HG02970 (cell line): ENCODE data around the gene GPR55.

Experiments
- ATAC-seq: cut with Tn5 transposase; IDR thresholded peaks from one replicate; pipeline ENCODE4 v1.9.1; 2021; ENCODE audit warnings: mild to moderate bottlenecking, moderate library complexity, moderate number of reproducible peaks; ENCODE audit not compliant: unreplicated experiment, low FRiP score

Gene GPR55

DNA sequence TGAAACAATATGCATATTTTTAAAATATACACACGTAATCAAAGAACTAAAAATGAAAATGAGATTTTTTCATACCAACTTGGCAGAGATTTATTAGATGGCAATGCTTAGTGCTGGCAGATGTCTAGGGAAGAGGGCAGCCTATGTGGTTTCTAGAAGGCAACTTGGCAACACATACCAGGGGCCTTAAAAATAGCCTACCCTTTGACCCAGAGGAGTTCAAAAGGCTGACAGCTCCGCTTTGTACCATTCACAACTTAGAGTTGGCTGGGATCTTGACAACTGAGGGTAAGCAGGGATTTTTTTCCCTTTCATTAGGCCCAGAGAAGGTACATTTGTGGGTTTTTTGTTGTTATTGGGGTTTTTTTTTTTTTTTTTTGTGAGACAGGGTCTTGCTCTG is 26.4 kb upstream of the GPR55 start:
- no peak for ATAC-seq

DNA sequence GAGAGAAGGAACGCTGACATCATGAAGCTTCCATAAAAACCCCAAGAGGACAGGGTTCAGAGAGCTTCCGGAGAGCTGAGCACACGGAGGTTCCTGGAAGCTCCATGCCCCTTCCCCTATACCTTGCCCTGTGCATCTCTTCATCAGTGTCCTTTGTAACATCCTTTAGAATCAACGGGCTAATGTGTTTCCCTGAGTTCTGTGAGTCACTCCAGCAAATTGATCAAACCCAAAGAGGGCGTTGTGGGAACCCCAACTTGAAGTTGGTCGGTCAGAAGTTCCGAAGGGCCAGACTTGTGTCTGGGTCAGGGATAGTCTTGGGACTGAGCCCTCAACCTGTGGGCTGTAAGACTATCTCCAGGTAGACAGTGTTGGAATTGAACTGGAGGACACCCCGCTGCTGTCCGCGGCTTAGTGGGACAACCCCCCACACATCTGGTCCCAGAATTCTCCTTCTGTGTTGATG is 25.9 kb upstream of the GPR55 start:
- no peak for ATAC-seq

DNA sequence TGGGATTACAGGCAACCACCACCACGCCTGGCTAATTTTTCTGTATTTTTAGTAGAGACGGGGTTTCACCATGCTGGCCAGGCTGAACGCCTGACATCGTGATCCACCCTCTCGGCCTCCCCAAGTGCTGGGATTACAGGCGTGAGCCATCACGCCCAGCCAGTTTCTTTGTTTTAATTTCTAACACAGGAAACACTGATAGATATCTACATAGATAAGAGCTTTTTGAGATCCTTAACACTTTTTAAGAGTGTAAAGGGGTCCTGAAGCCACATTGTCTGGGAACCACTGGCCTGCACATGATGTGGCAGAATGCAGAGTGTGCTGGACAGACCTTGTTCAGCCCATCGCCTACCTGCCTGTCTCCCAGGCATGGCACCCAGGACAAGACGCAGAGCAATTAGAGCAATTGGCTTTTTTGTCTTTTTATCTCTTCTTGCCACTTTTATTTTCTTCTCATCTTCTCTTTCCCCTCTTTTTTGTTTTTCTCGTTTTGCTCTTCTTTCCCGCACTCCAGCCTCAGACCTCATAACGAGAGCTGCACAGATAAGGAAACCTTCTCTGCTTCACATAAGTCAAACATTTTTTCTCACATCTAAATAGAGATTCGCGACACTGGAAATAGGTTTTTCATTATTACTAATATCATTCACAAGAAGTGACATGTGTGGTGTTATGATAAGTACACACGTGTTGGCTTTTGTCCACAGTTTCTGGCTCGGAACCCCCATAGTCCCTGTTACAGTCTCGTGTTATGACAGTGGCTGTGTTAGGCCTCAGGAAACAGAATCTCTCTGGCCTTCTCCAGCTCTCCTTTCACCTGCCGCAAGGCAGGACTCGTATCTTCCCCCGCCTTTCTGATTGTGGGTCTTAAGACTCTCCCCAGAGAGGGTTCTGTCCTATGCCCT is 25.2 kb upstream of the GPR55 start:
- no peak for ATAC-seq

GRCh38 chr2:230947908-230948365 is 22.9 kb upstream of the GPR55 start:
- no peak for ATAC-seq

DNA sequence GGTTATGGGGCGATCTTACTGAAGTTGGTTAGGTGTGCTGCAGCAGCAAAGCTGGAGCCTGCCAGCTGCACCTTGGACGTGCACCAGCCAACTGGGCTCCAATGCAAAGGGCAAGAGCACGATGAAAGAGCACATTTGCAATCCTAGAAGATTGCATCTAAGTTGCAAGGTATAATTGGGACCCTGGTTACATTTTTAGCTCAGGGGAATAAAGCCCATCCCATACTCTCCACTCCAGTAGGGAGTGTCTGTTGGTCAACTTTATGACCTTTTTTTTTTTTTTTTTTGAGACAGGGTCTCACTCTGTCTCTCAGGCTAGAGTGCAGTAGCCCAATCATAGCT is 22.2 kb upstream of the GPR55 start:
- ATAC-seq: no peak

GRCh38 chr2:230946429-230947234 is 21.6 kb upstream of the GPR55 start:
- ATAC-seq: no peak

GRCh38 chr2:230944757-230945372 is 19.8 kb upstream of the GPR55 start:
- ATAC-seq: no peak

DNA sequence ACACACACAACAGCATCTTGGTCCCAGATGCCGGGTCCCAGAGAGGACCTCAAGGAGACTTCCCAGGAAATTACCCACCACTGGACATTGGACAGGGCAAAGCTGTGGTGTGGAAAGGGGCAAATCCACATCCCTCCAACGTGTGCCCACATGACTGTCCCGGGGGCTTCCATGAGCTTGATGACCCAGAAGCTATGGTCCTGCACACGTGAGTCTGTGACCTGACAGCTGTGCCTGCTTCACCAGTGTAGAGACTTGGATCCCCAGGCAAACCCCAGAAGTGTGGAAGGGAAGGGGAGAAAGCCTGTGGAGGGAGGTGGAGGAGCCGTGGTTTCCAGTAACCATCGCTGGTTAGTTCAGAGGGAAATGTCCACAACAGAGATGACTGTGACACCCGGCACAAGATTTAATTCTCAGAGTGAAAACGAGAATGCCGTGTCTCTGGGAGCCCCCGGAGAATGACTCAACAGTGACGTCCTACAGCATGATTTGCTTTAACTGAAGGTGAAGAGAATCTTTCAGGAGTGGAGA is 19.1 kb upstream of the GPR55 start:
- no peak for ATAC-seq

- no peak for ATAC-seq
These were observed 18.2 kb upstream of the GPR55 start for GRCh38 chr2:230942920-230943896.

GRCh38 chr2:230942371-230942770 is 17.3 kb upstream of the GPR55 start:
- ATAC-seq: no peak

DNA sequence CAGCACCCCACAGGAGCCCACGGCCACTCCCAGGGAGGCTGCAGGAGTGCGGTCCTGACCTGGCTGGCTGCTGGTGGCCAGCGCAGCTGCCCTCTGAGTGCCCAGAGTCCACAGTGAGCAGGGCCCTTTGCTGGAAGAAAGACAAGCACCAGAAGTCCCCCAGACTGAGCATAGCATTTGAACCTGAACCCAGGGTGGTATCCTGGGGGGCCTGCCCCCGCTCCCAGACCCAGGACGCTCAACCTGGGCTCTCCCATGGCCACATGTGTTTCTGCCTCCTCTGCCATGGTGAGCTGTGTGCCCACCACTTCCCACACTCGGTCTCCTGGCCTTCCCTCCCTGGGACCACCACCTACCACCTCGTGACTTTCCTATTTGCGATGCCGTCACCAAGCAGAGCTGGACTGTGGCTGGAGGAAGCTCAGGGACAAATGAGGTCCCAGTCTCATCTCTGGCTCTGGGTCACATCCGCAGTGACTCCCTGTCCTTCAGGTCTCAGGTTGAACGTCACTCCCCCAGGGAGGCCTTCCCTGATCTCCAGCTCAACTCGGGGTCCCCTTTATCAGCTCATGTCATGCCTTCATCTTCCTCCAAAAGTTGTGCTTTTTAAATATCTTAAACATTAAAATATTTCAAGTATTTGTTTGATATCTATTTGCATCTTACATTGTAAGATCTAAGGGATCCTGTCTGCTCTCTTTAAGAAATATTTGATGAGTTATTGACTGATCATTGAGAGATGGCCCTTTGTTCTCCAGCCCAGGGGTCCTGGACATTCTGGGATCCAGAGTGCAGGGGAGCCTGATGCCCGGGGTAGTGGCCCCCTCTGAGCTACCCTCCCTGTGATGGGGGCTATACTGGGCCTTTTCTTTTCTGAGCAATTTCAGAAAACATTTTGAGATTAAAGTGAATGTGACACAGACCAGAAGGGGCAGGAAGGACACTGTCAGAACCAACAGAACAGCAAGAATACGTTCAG is 16.4 kb upstream of the GPR55 start:
- no peak for ATAC-seq

DNA sequence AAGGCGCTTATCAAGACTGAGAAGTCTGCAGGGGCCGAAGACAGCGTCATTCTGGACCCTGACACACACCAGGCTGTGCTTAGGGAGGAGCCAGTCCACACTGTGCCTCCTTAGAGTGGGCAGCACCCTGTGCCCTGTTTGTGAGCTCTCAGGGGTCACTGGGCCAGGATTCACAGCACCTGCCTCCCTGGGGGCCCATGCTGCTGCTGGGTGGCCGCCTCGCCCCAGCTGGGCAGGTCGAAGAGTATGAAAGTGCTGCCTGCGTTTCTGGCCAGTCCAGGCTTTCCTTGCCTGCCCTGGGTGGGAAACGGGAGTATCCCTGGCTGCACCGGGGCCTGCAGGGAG is 15.4 kb upstream of the GPR55 start:
- no peak for ATAC-seq

DNA sequence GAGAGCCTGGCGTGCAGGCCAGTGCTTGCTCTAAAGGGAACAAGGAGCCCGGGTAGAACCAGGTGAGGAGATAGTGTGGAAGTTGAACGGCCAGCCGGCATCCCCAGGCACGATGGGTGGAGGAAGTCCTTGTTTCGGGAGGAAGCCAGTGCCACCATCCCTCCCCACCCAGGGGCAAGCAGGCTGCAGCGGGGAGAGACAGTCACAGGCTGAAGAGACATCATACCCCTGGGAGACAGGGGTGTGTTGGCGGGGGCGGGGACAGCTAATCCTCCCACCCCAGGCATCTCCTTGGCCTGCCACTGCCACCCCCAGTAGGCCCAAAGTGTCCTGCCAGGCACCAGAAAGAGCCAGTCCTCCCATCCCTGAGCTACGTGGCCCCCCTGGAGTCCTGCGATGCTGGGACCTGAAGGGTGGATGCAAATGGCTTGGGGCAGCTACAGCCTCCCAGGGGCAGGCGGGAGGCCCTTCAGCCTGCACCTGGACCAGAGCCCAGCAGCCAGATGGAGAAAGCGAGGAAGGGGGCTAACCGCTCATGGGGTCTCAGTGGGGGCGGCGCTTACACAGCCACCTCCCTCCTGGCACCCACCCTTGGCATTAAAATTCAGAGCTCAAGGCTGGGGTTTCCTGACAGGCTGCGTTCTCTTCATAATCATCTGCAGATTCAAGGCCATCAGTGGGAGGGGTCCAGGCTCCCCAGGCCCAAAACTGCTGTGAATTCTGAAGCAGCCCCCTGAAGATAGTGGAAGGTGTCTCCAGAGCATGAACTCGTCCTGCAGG is 14.8 kb upstream of the GPR55 start:
- ATAC-seq: no peak

GRCh38 chr2:230939066-230939591 is 14.1 kb upstream of the GPR55 start:
- no peak for ATAC-seq

DNA sequence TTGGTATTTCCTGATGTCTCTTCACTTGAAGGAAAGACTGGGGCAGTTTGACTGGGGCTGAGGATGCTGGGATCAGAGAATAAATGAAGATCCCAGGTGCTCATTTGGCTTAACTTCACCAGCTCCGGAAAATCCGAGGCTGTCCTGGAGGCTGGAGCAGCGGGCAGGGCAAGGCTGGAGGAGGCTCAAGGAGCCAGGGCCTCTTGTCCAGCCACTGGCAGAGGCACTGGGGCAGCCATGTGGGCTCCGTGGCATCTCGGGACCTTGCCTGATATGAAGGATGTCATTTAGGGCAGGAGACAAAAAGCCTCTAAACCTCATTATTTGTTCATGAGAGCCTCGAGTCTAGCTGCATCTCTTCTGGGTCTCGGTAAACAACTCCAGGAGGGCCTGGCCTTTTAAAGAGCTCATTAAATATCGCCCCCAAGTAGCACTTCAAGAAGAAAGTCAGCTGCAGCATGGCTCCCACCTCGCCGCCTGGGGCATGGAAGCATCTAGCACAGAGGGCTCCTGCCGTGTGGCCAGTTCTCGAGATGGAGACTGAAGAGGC is 13.5 kb upstream of the GPR55 start:
- ATAC-seq: no peak

DNA sequence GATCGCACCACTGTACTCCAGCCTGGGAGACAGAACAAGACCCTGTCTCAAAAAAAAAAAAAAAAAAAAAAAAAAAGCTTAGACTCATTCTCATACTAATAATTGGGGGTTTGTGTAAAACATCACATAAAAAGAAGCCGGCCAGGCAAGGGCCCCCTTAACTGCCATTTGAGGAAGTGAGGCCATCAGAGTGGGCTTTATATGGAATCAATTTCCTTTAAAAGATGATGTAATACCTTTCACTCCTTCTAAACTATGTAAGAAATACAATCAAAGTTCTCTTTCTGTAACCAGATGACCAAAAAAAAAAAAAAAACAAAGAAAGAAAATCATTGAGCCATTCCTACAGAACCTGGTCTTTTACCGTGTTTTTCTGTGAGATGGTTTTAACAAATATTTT is 13.1 kb upstream of the GPR55 start:
- no peak for ATAC-seq

- ATAC-seq: no peak
These were observed 12.3 kb upstream of the GPR55 start for GRCh38 chr2:230937362-230937761.
